ENCODE data around the gene MEI1. TPM values are rescaled to one million over a fixed set of nuclear protein-coding genes. Genes with fewer than 3 reads are reported as not detected.
"Not testable (repeated sequence)": the region's sequence is repeated elsewhere in the genome, so short reads cannot be mapped to it uniquely, and the experiment has no call there.

MEI1 gene
- polyA plus RNA-seq, 6 donors from 2014 or later, result 75.0 to 160 (median 83.4) TPM

GRCh38 chr22:41827671-41828070 is 128.4 kb downstream of the MEI1 start:
- Mint-ChIP-seq H3K4me1 (peaks cover 12 to 56% (median 31%) of the 10 kb centered on the region in 3 donors), H3K4me3 (peak overlapping the region in 1 of 8 donors; percentile 29), H3K36me3 (peaks cover 0 to 5% of the 10 kb centered on the region in 2 donors), H3K27me3 (no peaks in the 10 kb centered on the region), H3K9me3 (no peaks in the 10 kb centered on the region), H3K27ac (peak overlapping the region in 3 of 6 donors; percentile 30 to 99 (median 74))
- no peak for DNase-seq
- ATAC-seq (ENCODE audit: low read depth in 2 of 2), result no peak

GRCh38 chr22:41828516-41828915 is 129.2 kb downstream of the MEI1 start:
- ATAC-seq (ENCODE audit: low read depth in 2 of 2) (no peak), DNase-seq (no peak)
- Mint-ChIP-seq H3K4me3 (no peak overlapping the region), H3K27ac (peak overlapping the region in 3 of 6 donors; percentile 21 to 99 (median 75)), H3K27me3 (no peaks in the 10 kb centered on the region), H3K9me3 (no peaks in the 10 kb centered on the region), H3K36me3 (peaks cover 0 to 5% of the 10 kb centered on the region in 2 donors), H3K4me1 (peaks cover 8 to 50% (median 27%) of the 10 kb centered on the region in 3 donors)

GRCh38 chr22:41830174-41830573 is 130.9 kb downstream of the MEI1 start:
- Mint-ChIP-seq H3K9me3 (no peaks in the 10 kb centered on the region), H3K36me3 (no peaks in the 10 kb centered on the region), H3K27me3 (no peaks in the 10 kb centered on the region), H3K4me3 (peak overlapping the region in 3 of 8 donors; percentile 10 to 91 (median 37)), H3K27ac (peak overlapping the region in 5 of 6 donors; percentile 76 to 100 (median 92)), H3K4me1 (peaks cover 13 to 53% (median 39%) of the 10 kb centered on the region in 3 donors)
- ATAC-seq (ENCODE audit: low read depth in 2 of 2) (no peak), DNase-seq (peak; percentile 20)

- Mint-ChIP-seq H3K4me1 (peaks cover 14 to 63% (median 47%) of the 10 kb centered on the region in 3 donors), H3K9me3 (no peaks in the 10 kb centered on the region), H3K27ac (peak overlapping the region; percentile 79 to 100 (median 100)), H3K36me3 (peaks cover under 1 to 3% of the 10 kb centered on the region in 2 donors), H3K27me3 (no peaks in the 10 kb centered on the region), H3K4me3 (peak overlapping the region; percentile 4 to 99 (median 84))
- DNase-seq (peak; percentile 29), ATAC-seq (ENCODE audit: low read depth in 2 of 2) (no peak)
These were observed 132.1 kb downstream of the MEI1 start for GRCh38 chr22:41831383-41831782.

GRCh38 chr22:41831828-41832552 is 132.7 kb downstream of the MEI1 start:
- no peak for ATAC-seq (ENCODE audit: low read depth in 2 of 2)
- H3K27me3 Mint-ChIP-seq, result no peaks in the 10 kb centered on the region
- peak overlapping the region; percentile 99 to 100 (median 100) for H3K27ac Mint-ChIP-seq
- no peaks in the 10 kb centered on the region for H3K9me3 Mint-ChIP-seq
- peaks cover 6 to 9% of the 10 kb centered on the region in 2 donors for H3K36me3 Mint-ChIP-seq
- H3K4me3 Mint-ChIP-seq, result peak overlapping the region; percentile 91 to 99 (median 96)
- no peak for DNase-seq
- peaks cover 20 to 70% (median 53%) of the 10 kb centered on the region in 3 donors for H3K4me1 Mint-ChIP-seq

DNA sequence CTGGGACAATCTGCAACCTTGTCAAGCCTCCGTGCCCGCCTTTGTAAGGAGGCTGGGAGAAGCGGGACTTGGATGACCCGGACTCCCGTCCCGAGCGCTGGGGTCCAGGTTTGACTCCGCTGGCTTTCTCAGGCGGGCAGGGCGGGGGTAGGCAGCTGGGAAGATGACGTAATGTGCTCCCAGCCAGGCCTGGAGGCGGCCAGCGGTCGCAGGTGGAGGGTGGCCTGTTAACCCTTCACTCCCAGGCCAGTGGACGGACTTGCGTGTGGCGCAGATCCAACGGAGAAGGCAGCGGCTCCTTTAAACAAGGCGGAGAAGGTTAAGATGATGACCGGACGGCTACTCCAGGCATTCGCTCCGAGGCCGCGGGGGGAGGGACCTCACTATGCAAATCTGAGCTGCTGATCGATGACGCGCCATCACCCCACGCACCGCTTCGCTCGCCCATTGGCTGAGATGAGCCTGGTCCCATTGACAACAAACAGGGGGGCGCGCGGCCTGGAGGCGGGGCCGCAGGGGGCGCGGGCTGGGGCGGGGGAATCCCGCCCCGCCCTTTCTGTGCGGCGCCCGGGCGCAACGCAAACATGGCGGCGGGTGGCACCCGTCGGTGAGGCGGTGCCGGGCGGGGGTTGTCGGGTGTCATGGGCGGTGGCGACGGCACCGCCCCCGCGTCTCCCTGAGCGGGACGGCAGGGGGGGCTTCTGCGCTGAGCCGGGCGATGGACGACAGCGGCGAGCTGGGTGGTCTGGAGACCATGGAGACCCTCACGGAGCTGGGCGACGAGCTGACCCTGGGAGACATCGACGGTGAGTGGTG is 133.5 kb downstream of the MEI1 start, which contains the start of gene SREBF2:
SREBF2 (plus strand) TSS at position 553 of the 816 bp plus-strand sequence; CDS start at position 719, 166 bp downstream.
- H3K36me3 Mint-ChIP-seq, result peaks cover 7 to 9% of the 10 kb centered on the region in 2 donors
- peak; percentile 99 for DNase-seq
- H3K27ac Mint-ChIP-seq, result peak within 1 kb of the TSS; percentile 99 to 100 (median 100)
- peak within 1 kb of the TSS; percentile 91 to 99 (median 97) for H3K4me3 Mint-ChIP-seq
- H3K4me1 Mint-ChIP-seq, result peaks cover 20 to 72% (median 53%) of the 10 kb centered on the region in 3 donors
- no peaks in the 10 kb centered on the region for H3K27me3 Mint-ChIP-seq
- ATAC-seq (ENCODE audit: low read depth in 2 of 2), result peak; percentile 88 to 89
- H3K9me3 Mint-ChIP-seq, result no peaks in the 10 kb centered on the region

GRCh38 chr22:41833369-41834004 is 134.2 kb downstream of the MEI1 start:
- Mint-ChIP-seq H3K27ac (peak overlapping the region; percentile 95 to 99 (median 95)), H3K36me3 (peaks cover 7 to 9% of the 10 kb centered on the region in 2 donors), H3K27me3 (no peaks in the 10 kb centered on the region), H3K4me1 (peaks cover 27 to 76% (median 56%) of the 10 kb centered on the region in 3 donors), H3K4me3 (peak overlapping the region; percentile 91 to 97 (median 94)), H3K9me3 (no peaks in the 10 kb centered on the region)
- ATAC-seq (ENCODE audit: low read depth in 2 of 2) (peak; percentile 13 to 17), DNase-seq (peak; percentile 50)

- H3K4me3 Mint-ChIP-seq, result peak overlapping the region; percentile 91 to 97 (median 94)
- H3K36me3 Mint-ChIP-seq, result peaks cover 12 to 14% of the 10 kb centered on the region in 2 donors
- H3K27ac Mint-ChIP-seq, result peak overlapping the region; percentile 95 to 99 (median 95)
- H3K4me1 Mint-ChIP-seq, result peaks cover 35 to 80% (median 59%) of the 10 kb centered on the region in 3 donors
- DNase-seq (no peak), ATAC-seq (ENCODE audit: low read depth in 2 of 2) (no peak)
- no peaks in the 10 kb centered on the region for H3K27me3 Mint-ChIP-seq
- no peaks in the 10 kb centered on the region for H3K9me3 Mint-ChIP-seq
These were observed 135.0 kb downstream of the MEI1 start for GRCh38 chr22:41834005-41834944.

DNA sequence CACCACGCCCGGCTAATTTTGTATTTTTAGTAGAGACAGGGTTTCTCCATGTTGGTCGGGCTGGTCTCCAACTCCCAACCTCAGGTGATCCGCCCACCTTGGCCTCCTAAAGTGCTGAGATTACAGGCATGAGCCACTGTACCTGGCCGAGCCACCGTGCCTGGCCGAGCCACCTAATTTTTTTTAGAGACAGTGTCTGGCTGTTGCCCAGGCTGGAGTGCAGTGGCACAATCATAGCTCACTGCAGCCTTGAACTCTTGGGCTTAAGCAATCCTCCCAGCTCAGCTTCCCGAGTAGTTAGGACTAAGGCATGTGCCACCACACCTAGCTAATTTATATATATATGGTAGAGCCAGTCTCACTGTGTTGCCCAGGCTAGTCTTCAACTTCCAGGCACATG is 136.2 kb downstream of the MEI1 start:
- H3K9me3 Mint-ChIP-seq; DNase-seq; H3K27me3 Mint-ChIP-seq; ATAC-seq (ENCODE audit: low read depth in 2 of 2): not testable (repeated sequence)
- Mint-ChIP-seq H3K27ac (peak overlapping the region in 3 of 6 donors; percentile 24 to 72 (median 48)), H3K36me3 (peaks cover 14 to 16% of the 10 kb centered on the region in 2 donors), H3K4me1 (peaks cover 41 to 80% (median 65%) of the 10 kb centered on the region in 3 donors), H3K4me3 (peak overlapping the region in 4 of 8 donors; percentile 12 to 78 (median 46))

- Mint-ChIP-seq H3K4me1 (peaks cover 44 to 79% (median 67%) of the 10 kb centered on the region in 3 donors), H3K4me3 (peak overlapping the region in 1 of 8 donors; percentile 78), H3K36me3 (peaks cover 14 to 16% of the 10 kb centered on the region in 2 donors), H3K27me3 (no peaks in the 10 kb centered on the region), H3K27ac (peak overlapping the region in 5 of 6 donors; percentile 26 to 83 (median 77)), H3K9me3 (no peaks in the 10 kb centered on the region)
- no peak for ATAC-seq (ENCODE audit: low read depth in 2 of 2)
- no peak for DNase-seq
These were observed 137.2 kb downstream of the MEI1 start for GRCh38 chr22:41836551-41836950.

GRCh38 chr22:41838842-41839618 is 139.7 kb downstream of the MEI1 start:
- H3K36me3 Mint-ChIP-seq, result peaks cover 14 to 16% of the 10 kb centered on the region in 2 donors

More at GRCh38 chr22:41838842-41839618, 139.7 kb downstream of the MEI1 start:
- Mint-ChIP-seq H3K4me1 (peaks cover 45 to 83% (median 58%) of the 10 kb centered on the region in 3 donors), H3K9me3 (no peaks in the 10 kb centered on the region), H3K27ac (peak overlapping the region; percentile 5 to 93 (median 49)), H3K27me3 (no peaks in the 10 kb centered on the region), H3K4me3 (peak overlapping the region in 2 of 8 donors; percentile 27 to 65)
- ATAC-seq (ENCODE audit: low read depth in 2 of 2), result no peak
- no peak for DNase-seq

Measured in naive B cell (primary cell).